Measurements from ENCODE around the gene ABCG1. TPM values are rescaled to one million over a fixed set of nuclear protein-coding genes. Genes with fewer than 3 reads are reported as not detected.

ABCG1 gene
- total and polyA plus RNA-seq, 2 of the 4 experiments (the other 2 are of a cell fraction), result 0.19 to 0.36 TPM

DNA sequence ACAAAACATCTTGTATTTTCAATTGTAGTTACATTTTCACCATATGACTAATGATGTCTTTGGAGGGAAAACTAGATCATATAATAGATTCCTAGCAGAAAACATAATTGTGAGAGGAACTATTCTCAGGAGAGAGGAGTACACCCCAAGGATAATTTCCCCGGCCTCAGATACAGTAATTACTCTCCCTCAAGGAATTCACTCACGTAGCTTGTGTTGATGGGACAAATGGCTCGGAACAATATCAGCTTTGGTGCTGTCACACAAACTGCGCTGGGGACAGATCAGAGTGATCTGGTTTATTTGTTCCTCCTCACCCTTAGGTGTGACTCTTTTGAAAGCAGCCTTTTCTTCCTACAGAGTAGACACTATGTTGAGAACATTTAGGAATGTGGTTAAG, 11.2 kb downstream of the ABCG1 start:
- H3K27ac ChIP-seq (ENCODE audit: insufficient read depth, low read length), result no peak overlapping the region
- ChIA-PET POLR2A (ENCODE audit: unreplicated experiment) (no interaction called here), CTCF (interaction anchor here (0.7 kb wide), 1 partner anchor 85 kb away, joined by 11 read pairs; no protein-coding TSS in a partner anchor)
- no peak overlapping the region for H3K18ac ChIP-seq (ENCODE audit: low read depth, low read length)
- no peak overlapping the region for H3K23ac ChIP-seq (ENCODE audit: low read depth, low read length)
- no peak overlapping the region for H4K91ac ChIP-seq (ENCODE audit: insufficient read depth, low read depth, low read length)
- peaks cover under 1% of the 10 kb centered on the region for H3K27me3 ChIP-seq (ENCODE audit: control insufficient read depth, insufficient read depth, low read length)
- H3K14ac ChIP-seq (replicated peaks; ENCODE audit: low read depth, low read length), result no peak overlapping the region
- no TSS peak for BruUV-seq (replicated peaks)
- no peak overlapping the region for H4K5ac ChIP-seq (ENCODE audit: low read depth, low read length)
- no peak overlapping the region for H2BK15ac ChIP-seq (ENCODE audit: low read depth, low read length)
- no peaks in the 10 kb centered on the region for H3K9me3 ChIP-seq (ENCODE audit: control insufficient read depth, insufficient read depth, low read length)
- no peak overlapping the region for H2AFZ ChIP-seq (replicated peaks; ENCODE audit: low read length, poor library complexity)
- H4K20me1 ChIP-seq (ENCODE audit: insufficient read depth, low read length), result no peaks in the 10 kb centered on the region; the same call in none of the 2 replicates
- peaks cover 29% of the 10 kb centered on the region for H3K4me1 ChIP-seq (ENCODE audit: control insufficient read depth, insufficient read depth, low read length)
- H3K79me1 ChIP-seq (ENCODE audit: low read depth in 1 of 2, low read length in 2 of 2), result no peaks in the 10 kb centered on the region; a peak in 1 of 4 replicates
- peaks cover 12% of the 10 kb centered on the region; the same call in 1 of the 2 replicates for H3K9me1 ChIP-seq (ENCODE audit: insufficient read depth, low read length)
- H2BK120ac ChIP-seq (ENCODE audit: low read depth, low read length), result no peak overlapping the region
- TF ChIP-seq MXI1 (IDR thresholded peaks at IDR 0.05; ENCODE audit: borderline replicate concordance, low read depth, low read length), result no peak
- no peak for TF ChIP-seq RFX5 (IDR thresholded peaks at IDR 0.05; ENCODE audit: low read depth, low read length)
- TF ChIP-seq, protein P1, sequence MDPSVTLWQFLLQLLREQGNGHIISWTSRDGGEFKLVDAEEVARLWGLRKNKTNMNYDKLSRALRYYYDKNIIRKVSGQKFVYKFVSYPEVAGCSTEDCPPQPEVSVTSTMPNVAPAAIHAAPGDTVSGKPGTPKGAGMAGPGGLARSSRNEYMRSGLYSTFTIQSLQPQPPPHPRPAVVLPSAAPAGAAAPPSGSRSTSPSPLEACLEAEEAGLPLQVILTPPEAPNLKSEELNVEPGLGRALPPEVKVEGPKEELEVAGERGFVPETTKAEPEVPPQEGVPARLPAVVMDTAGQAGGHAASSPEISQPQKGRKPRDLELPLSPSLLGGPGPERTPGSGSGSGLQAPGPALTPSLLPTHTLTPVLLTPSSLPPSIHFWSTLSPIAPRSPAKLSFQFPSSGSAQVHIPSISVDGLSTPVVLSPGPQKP (IDR thresholded peaks at IDR 0.05; ENCODE audit: borderline replicate concordance, low read depth, low read length), result no peak
- no peak for TF ChIP-seq CEBPB (IDR thresholded peaks at IDR 0.05; ENCODE audit: low read depth, low read length)
- TF ChIP-seq POLR2A (IDR thresholded peaks at IDR 0.05; ENCODE audit: low read depth, low read length), result no peak
- no peak for TF ChIP-seq RCOR1 (IDR thresholded peaks at IDR 0.05; ENCODE audit: insufficient replicate concordance, low read length)
- no peak for TF ChIP-seq RAD21 (IDR thresholded peaks at IDR 0.05; ENCODE audit: low read length)
- TF ChIP-seq MAZ (IDR thresholded peaks at IDR 0.05; ENCODE audit: borderline replicate concordance, low read depth, low read length), result no peak
- no peak for TF ChIP-seq MAFK (IDR thresholded peaks at IDR 0.05; ENCODE audit: low read depth, low read length)
- TF ChIP-seq, protein P2, sequence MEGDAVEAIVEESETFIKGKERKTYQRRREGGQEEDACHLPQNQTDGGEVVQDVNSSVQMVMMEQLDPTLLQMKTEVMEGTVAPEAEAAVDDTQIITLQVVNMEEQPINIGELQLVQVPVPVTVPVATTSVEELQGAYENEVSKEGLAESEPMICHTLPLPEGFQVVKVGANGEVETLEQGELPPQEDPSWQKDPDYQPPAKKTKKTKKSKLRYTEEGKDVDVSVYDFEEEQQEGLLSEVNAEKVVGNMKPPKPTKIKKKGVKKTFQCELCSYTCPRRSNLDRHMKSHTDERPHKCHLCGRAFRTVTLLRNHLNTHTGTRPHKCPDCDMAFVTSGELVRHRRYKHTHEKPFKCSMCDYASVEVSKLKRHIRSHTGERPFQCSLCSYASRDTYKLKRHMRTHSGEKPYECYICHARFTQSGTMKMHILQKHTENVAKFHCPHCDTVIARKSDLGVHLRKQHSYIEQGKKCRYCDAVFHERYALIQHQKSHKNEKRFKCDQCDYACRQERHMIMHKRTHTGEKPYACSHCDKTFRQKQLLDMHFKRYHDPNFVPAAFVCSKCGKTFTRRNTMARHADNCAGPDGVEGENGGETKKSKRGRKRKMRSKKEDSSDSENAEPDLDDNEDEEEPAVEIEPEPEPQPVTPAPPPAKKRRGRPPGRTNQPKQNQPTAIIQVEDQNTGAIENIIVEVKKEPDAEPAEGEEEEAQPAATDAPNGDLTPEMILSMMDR (conservative IDR thresholded peaks at IDR 0.05; ENCODE audit: low read depth, low read length), result no peak
- no peak for TF ChIP-seq SMC3 (IDR thresholded peaks at IDR 0.05; ENCODE audit: low read depth, low read length)
- no peak for TF ChIP-seq BHLHE40 (IDR thresholded peaks at IDR 0.05; ENCODE audit: low read depth, low read length)
- TF ChIP-seq FOS (IDR thresholded peaks at IDR 0.05; ENCODE audit: low read depth, low read length), result no peak
- TF ChIP-seq, protein P3, sequence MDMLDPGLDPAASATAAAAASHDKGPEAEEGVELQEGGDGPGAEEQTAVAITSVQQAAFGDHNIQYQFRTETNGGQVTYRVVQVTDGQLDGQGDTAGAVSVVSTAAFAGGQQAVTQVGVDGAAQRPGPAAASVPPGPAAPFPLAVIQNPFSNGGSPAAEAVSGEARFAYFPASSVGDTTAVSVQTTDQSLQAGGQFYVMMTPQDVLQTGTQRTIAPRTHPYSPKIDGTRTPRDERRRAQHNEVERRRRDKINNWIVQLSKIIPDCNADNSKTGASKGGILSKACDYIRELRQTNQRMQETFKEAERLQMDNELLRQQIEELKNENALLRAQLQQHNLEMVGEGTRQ (IDR thresholded peaks at IDR 0.05; ENCODE audit: low read depth, low read length), result no peak
- no peak for TF ChIP-seq CHD1 (IDR thresholded peaks at IDR 0.05; ENCODE audit: low read depth, low read length)
- no peak for TF ChIP-seq NFE2L2 (IDR thresholded peaks at IDR 0.05; ENCODE audit: low read depth, low read length)
- H2BK5ac ChIP-seq (ENCODE audit: low read depth, low read length, poor library complexity, severe bottlenecking), result no peak overlapping the region
- no peak overlapping the region; the same call in 1 of the 2 replicates for H2AK5ac ChIP-seq (ENCODE audit: low read depth, low read length)
- no peak overlapping the region for H3K4me2 ChIP-seq (ENCODE audit: low read depth, low read length)
- no peak for ATAC-seq (ENCODE audit: low read depth)
- in situ Hi-C loops (cut with MboI; ENCODE audit: low sequenced_read_pairs), result no loop called here
- no CpG with 5 or more reads among the region's 4 CpGs for WGBS, 2 experiments (ENCODE audit: extremely low coverage in 2 of 2, insufficient read length in 1 of 2)
- no peak overlapping the region for H2AK9ac ChIP-seq (replicated peaks; ENCODE audit: low read depth, low read length, poor library complexity)
- dilution Hi-C loops (cut with HindIII; ENCODE audit: low sequenced_read_pairs, unreplicated experiment), result no loop called here
- no peak overlapping the region for H2BK20ac ChIP-seq (ENCODE audit: low read depth, low read length)
- no peak for DNase-seq
- H3K9ac ChIP-seq (ENCODE audit: low read depth, low read length), result no peak overlapping the region
- H3K36me3 ChIP-seq (ENCODE audit: control insufficient read depth, insufficient read depth, low read length), result peaks cover 3% of the 10 kb centered on the region; the same call in 1 of the 2 replicates
- H3K4ac ChIP-seq (ENCODE audit: low read depth, low read length), result no peak overlapping the region
- no peak overlapping the region for H3K56ac ChIP-seq (ENCODE audit: extremely low read depth, insufficient read depth, low read length)
- H4K8ac ChIP-seq (ENCODE audit: low read depth in 2 of 2, low read length in 2 of 2), result no peak overlapping the region
- intact Hi-C loops (cut with micrococcal nuclease), result no loop called here
- no peak overlapping the region for H3K4me3 ChIP-seq (ENCODE audit: insufficient read depth, low read depth, low read length)
